ENCODE data around the gene PFKFB4. TPM values are rescaled to one million over a fixed set of nuclear protein-coding genes. Genes with fewer than 3 reads are reported as not detected.

The PFKFB4 gene
- total RNA-seq, 3 donors from 2014 or later (not counting 1 experiment from before 2014, with no cell fraction given) = 2.4 to 4.3 (median 3.6) TPM

- no peaks in the 10 kb centered on the region for H3K9me3 Mint-ChIP-seq
- H3K36me3 ChIP-seq (ENCODE audit: control insufficient read depth, insufficient read depth, low read length) = no peaks in the 10 kb centered on the region
- peak overlapping the region; percentile 84 for H3K4me3 Mint-ChIP-seq
- peak overlapping the region; percentile 64 for H3K27ac ChIP-seq (ENCODE audit: low read length)
- ATAC-seq = peak in 2 of 3 donors; percentile 1 to 10
- no peaks in the 10 kb centered on the region for H3K27me3 ChIP-seq (ENCODE audit: control insufficient read depth, insufficient read depth, low read length)
- intact Hi-C loops (cut with micrococcal nuclease) = no loop called here
- no peaks in the 10 kb centered on the region for H3K9me3 ChIP-seq (ENCODE audit: control insufficient read depth, insufficient read depth, low read length)
- no peaks in the 10 kb centered on the region for H3K36me3 Mint-ChIP-seq
- H3K4me1 ChIP-seq (ENCODE audit: control insufficient read depth, insufficient read depth, low read length) = peaks cover 31% of the 10 kb centered on the region
- peaks cover 14 to 49% of the 10 kb centered on the region in 2 donors for H3K4me1 Mint-ChIP-seq
- H3K4me3 ChIP-seq (ENCODE audit: low read length) = peak overlapping the region; percentile 53
- no peak for TF ChIP-seq CTCF (IDR thresholded peaks at IDR 0.05)
- no peaks in the 10 kb centered on the region for H3K27me3 Mint-ChIP-seq (ENCODE audit: low read depth in 2 of 2)
- WGBS (ENCODE audit: insufficient coverage) = 14% methylated on average over 26 of the region's 26 CpGs
- H3K27ac Mint-ChIP-seq = peak overlapping the region; percentile 78 to 88
- peak in 1 of 2 donors; percentile 26 for DNase-seq
Measured at GRCh38 chr3:48503401-48504050, 53.1 kb downstream of the PFKFB4 start.

- H3K9me3 Mint-ChIP-seq = no peaks in the 10 kb centered on the region
- no peak for ATAC-seq
- 95% methylated on average over 6 of the region's 6 CpGs for WGBS (ENCODE audit: insufficient coverage)
- Histone ChIP-seq H3K27me3 (ENCODE audit: control insufficient read depth, insufficient read depth, low read length) (no peaks in the 10 kb centered on the region), H3K4me3 (ENCODE audit: low read length) (no peak overlapping the region), H3K4me1 (ENCODE audit: control insufficient read depth, insufficient read depth, low read length) (peaks cover 29% of the 10 kb centered on the region), H3K36me3 (ENCODE audit: control insufficient read depth, insufficient read depth, low read length) (no peaks in the 10 kb centered on the region), H3K27ac (ENCODE audit: low read length) (no peak overlapping the region), H3K9me3 (ENCODE audit: control insufficient read depth, insufficient read depth, low read length) (no peaks in the 10 kb centered on the region)
- intact Hi-C loops (cut with micrococcal nuclease) = no loop called here
- H3K4me1 Mint-ChIP-seq = peaks cover 12 to 47% of the 10 kb centered on the region in 2 donors
- H3K27ac Mint-ChIP-seq = peak overlapping the region; percentile 78 to 88
- H3K36me3 Mint-ChIP-seq = no peaks in the 10 kb centered on the region
- no peak for DNase-seq
- H3K27me3 Mint-ChIP-seq (ENCODE audit: low read depth in 2 of 2) = no peaks in the 10 kb centered on the region
- TF ChIP-seq CTCF (IDR thresholded peaks at IDR 0.05) = no peak
- H3K4me3 Mint-ChIP-seq = peak overlapping the region; percentile 84
Measured at GRCh38 chr3:48502728-48503168, 53.9 kb downstream of the PFKFB4 start.

- H3K4me3 ChIP-seq (ENCODE audit: low read length) = no peak overlapping the region
- TF ChIP-seq CTCF (IDR thresholded peaks at IDR 0.05) = no peak
- Mint-ChIP-seq H3K36me3 (no peaks in the 10 kb centered on the region), H3K4me1 (peaks cover 6 to 40% of the 10 kb centered on the region in 2 donors), H3K4me3 (peak overlapping the region; percentile 84), H3K27ac (peak overlapping the region; percentile 78 to 88), H3K9me3 (no peaks in the 10 kb centered on the region), H3K27me3 (ENCODE audit: low read depth in 2 of 2) (no peaks in the 10 kb centered on the region)
- H3K9me3 ChIP-seq (ENCODE audit: control insufficient read depth, insufficient read depth, low read length) = no peaks in the 10 kb centered on the region
- ATAC-seq = no peak
- WGBS (ENCODE audit: insufficient coverage) = 77% methylated on average over 5 of the region's 5 CpGs
- peaks cover 22% of the 10 kb centered on the region for H3K4me1 ChIP-seq (ENCODE audit: control insufficient read depth, insufficient read depth, low read length)
- H3K27me3 ChIP-seq (ENCODE audit: control insufficient read depth, insufficient read depth, low read length) = no peaks in the 10 kb centered on the region
- H3K36me3 ChIP-seq (ENCODE audit: control insufficient read depth, insufficient read depth, low read length) = no peaks in the 10 kb centered on the region
- no peak for DNase-seq
- peak overlapping the region; percentile 9 for H3K27ac ChIP-seq (ENCODE audit: low read length)
- intact Hi-C loops (cut with micrococcal nuclease) = no loop called here
Measured at GRCh38 chr3:48502121-48502520, 54.5 kb downstream of the PFKFB4 start.

GRCh38 chr3:48501196-48501595 lies 55.4 kb downstream of the PFKFB4 start:
- no peaks in the 10 kb centered on the region for H3K9me3 Mint-ChIP-seq
- WGBS (ENCODE audit: insufficient coverage) = 74% methylated on average over 7 of the region's 7 CpGs
- TF ChIP-seq CTCF (IDR thresholded peaks at IDR 0.05) = no peak
- peaks cover 22% of the 10 kb centered on the region for H3K4me1 ChIP-seq (ENCODE audit: control insufficient read depth, insufficient read depth, low read length)
- no peak overlapping the region for H3K4me3 ChIP-seq (ENCODE audit: low read length)
- ATAC-seq = no peak
- no peak for DNase-seq
- no peaks in the 10 kb centered on the region for H3K36me3 Mint-ChIP-seq
- no peaks in the 10 kb centered on the region for H3K27me3 ChIP-seq (ENCODE audit: control insufficient read depth, insufficient read depth, low read length)
- no peaks in the 10 kb centered on the region for H3K27me3 Mint-ChIP-seq (ENCODE audit: low read depth in 2 of 2)
- peaks cover 6 to 40% of the 10 kb centered on the region in 2 donors for H3K4me1 Mint-ChIP-seq
- no peaks in the 10 kb centered on the region for H3K9me3 ChIP-seq (ENCODE audit: control insufficient read depth, insufficient read depth, low read length)
- H3K36me3 ChIP-seq (ENCODE audit: control insufficient read depth, insufficient read depth, low read length) = no peaks in the 10 kb centered on the region
- H3K27ac Mint-ChIP-seq = peak overlapping the region; percentile 53 to 88
- H3K27ac ChIP-seq (ENCODE audit: low read length) = no peak overlapping the region
- intact Hi-C loops (cut with micrococcal nuclease) = no loop called here
- H3K4me3 Mint-ChIP-seq = no peak overlapping the region
